HEK293 (cell line): Measurements from ENCODE around the gene ARHGEF2.

Experiments
- GLIS1 ChIP-seq: fragments of 450-650 bp; formaldehyde crosslinking; IDR thresholded peaks from 2 replicates; pipeline ENCODE4 v1.5.1; 2016; ENCODE audit warnings: missing biosample characterization, missing genetic modification characterization
- MZF1 ChIP-seq: fragments of 450-650 bp; formaldehyde crosslinking; IDR thresholded peaks from 2 replicates; pipeline ENCODE4 v1.5.1; 2017; ENCODE audit warnings: missing biosample characterization, missing genetic modification characterization, borderline replicate concordance
- ZBTB20 ChIP-seq: fragments of 450-650 bp; formaldehyde crosslinking; IDR thresholded peaks from 2 replicates; pipeline ENCODE4 v1.5.1; 2016; ENCODE audit warnings: missing biosample characterization, missing genetic modification characterization
- ZBTB49 ChIP-seq: fragments of 450-650 bp; formaldehyde crosslinking; IDR thresholded peaks from 2 replicates; pipeline ENCODE4 v1.5.1; 2016; ENCODE audit warnings: missing biosample characterization, missing genetic modification characterization, low read depth
- ZNF132 ChIP-seq: fragments of 450-650 bp; formaldehyde crosslinking; IDR thresholded peaks from 2 replicates; pipeline ENCODE4 v1.5.1; 2017; ENCODE audit warnings: missing biosample characterization, missing genetic modification characterization, borderline replicate concordance
- ZNF26 ChIP-seq: fragments of 450-650 bp; formaldehyde crosslinking; IDR thresholded peaks from 2 replicates; pipeline ENCODE4 v1.5.1; 2016; ENCODE audit warnings: missing biosample characterization, missing genetic modification characterization
- ZNF610 ChIP-seq: fragments of 450-650 bp; formaldehyde crosslinking; IDR thresholded peaks from 2 replicates; pipeline ENCODE4 v1.5.1; 2016; ENCODE audit warnings: missing biosample characterization, missing genetic modification characterization, borderline replicate concordance
- ZNF654 ChIP-seq: fragments of 450-650 bp; formaldehyde crosslinking; IDR thresholded peaks from 2 replicates; pipeline ENCODE4 v1.5.1; 2016; ENCODE audit warnings: low read depth, missing biosample characterization, missing genetic modification characterization
- ZNF658 ChIP-seq: fragments of 450-650 bp; formaldehyde crosslinking; IDR thresholded peaks from 2 replicates; pipeline ENCODE4; 2016; ENCODE audit warnings: missing biosample characterization, missing genetic modification characterization

- TF ChIP-seq ZBTB20 (tag by site-specific recombination) = no peak
- no peak for TF ChIP-seq ZNF610 (tag by site-specific recombination)
- no peak for TF ChIP-seq ZNF658 (tag by site-specific recombination)
- no peak for TF ChIP-seq ZNF654 (tag by site-specific recombination)
- TF ChIP-seq ZNF132 (tag by site-specific recombination) = no peak
- no peak for TF ChIP-seq ZNF26 (tag by site-specific recombination)
- no peak for TF ChIP-seq ZBTB49
- TF ChIP-seq GLIS1 (tag by site-specific recombination) = no peak
- no peak for TF ChIP-seq MZF1 (tag by site-specific recombination)
Measured at GRCh38 chr1:156004843-156005584, 26.7 kb upstream of the ARHGEF2 start.
